Uterus (tissue), 4 donors: Measurements from ENCODE around the gene ANKRD23. TPM values are rescaled to one million over a fixed set of nuclear protein-coding genes. Genes with fewer than 3 reads are reported as not detected.
"Not testable (repeated sequence)": the region's sequence is repeated elsewhere in the genome, so short reads cannot be mapped to it uniquely, and the experiment has no call there.

Experiments used
- DNase-seq, 2 donors: peaks; one replicate each; pipeline ENCODE4 v3.0.0-alpha.2; 2019 to 2020
- H3K27ac ChIP-seq, 2 donors: fragments of 200-600 bp; sonication (generic); 1 replicate in 1 of 2; 2 replicates in 1 of 2; pipeline ENCODE4 v1.5.1; 2016 to 2018
- H3K27me3 ChIP-seq, 2 donors: fragments of 200-600 bp; sonication (generic); one replicate each; pipeline ENCODE4 v1.5.1; 2018 to 2019; ENCODE audit warnings: control low read depth in 1 of 2
- H3K36me3 ChIP-seq, 2 donors: fragments of 200-600 bp; sonication (generic); one replicate each; pipeline ENCODE4 v1.5.1; 2019; ENCODE audit warnings: control low read depth in 1 of 2
- H3K4me1 ChIP-seq, 2 donors: fragments of 200-600 bp; sonication (generic); one replicate each; pipeline ENCODE4 v1.5.1; 2018 to 2019; ENCODE audit warnings: control low read depth in 1 of 2
- H3K4me3 ChIP-seq, 2 donors: fragments of 200-600 bp; sonication (generic); 1 replicate in 1 of 2; 2 replicates in 1 of 2; pipeline ENCODE4 v1.5.1; 2018 to 2019; ENCODE audit warnings: mild to moderate bottlenecking in 1 of 2
- H3K9me3 ChIP-seq, 2 donors: fragments of 200-600 bp; sonication (generic); one replicate each; pipeline ENCODE4 v1.5.1; 2019; ENCODE audit warnings: control low read depth in 1 of 2
- POLR2A ChIP-seq, 2 donors: fragments of 450-650 bp; IDR thresholded peaks; one replicate each; pipeline ENCODE4 v1.6.1; 2016; ENCODE audit warnings: antibody characterized with exemption in 2 of 2, mild to moderate bottlenecking in 1 of 2, moderate library complexity in 1 of 2
- intact Hi-C: fragments of 100-400 bp; cut with DNase I; formaldehyde crosslinking; loops from one replicate; pipeline ENCODE4 v1.15.1; 2023; ENCODE audit warnings: low total_unique reads
- total RNA-seq, 4 donors: library from RNA; depleted of rRNA in 3 of 4; stranded (reverse); fragments of >200 nt in 3 of 4; gene quantifications; one replicate each; pipeline versions ENCODE4 v1.1.0 to v1.2.4, GENCODE V29; 2014 to 2023
- TF ChIP-seq, protein P1 (sequence below), 4 experiments: fragments of 200-600 bp in 2 of 4; fragments of 450-650 bp in 2 of 4; sonication (generic) in 2 of 4; IDR thresholded peaks; one replicate each; pipeline ENCODE4 v1.5.1; 2016 to 2019; ENCODE audit warnings: antibody characterized with exemption in 4 of 4, mild to moderate bottlenecking in 2 of 4, moderate library complexity in 1 of 4
- donor health status: DM: yes; HTN: yes; CAD: no.

ANKRD23 gene
- total RNA-seq, 4 donors from 2014 or later = 4.4 to 23.2 (median 8.6) TPM

DNA sequence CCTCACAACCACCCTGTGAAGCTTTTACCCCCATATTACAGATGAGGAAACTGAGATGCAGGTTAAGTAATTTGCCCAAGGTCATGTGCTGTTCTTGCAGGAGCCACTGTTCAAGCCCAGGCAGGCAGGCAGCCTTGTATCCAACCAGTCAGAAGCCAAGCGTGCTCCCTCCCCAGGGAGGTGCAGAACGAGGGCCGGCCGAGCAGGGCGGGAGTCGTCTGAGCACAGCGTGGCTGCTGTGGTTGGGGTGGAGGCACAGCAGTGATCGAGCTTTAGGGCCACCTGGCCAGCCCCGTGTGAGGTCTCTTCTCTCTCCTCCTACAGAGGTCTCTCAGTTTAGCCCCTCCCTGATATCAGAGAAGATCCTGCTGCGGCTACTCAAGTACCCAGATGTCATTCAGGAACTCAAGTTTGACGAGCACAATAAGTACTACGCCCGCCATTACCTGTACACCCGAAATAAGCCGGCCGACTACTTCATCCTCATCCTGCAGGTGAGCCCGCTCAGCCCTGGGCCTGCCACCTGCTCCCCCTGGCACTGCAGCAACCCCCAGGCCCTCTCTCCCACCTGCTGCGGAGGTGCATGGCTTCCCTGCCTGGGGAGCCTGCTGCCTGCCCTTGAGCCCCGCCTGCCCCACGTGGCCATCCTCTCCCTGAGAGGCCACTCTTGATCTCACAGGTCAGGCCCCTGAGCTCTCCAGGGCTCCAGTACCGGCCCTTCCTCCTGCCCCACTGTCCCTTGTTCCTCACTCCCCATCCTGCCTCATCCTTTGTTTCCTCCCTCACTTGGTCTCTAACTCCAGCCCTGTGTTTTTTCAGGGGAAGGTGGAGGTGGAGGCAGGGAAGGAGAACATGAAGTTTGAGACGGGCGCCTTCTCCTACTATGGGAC, 44.8 kb downstream of the ANKRD23 start:
- no peak for DNase-seq
- TF ChIP-seq, protein P1, sequence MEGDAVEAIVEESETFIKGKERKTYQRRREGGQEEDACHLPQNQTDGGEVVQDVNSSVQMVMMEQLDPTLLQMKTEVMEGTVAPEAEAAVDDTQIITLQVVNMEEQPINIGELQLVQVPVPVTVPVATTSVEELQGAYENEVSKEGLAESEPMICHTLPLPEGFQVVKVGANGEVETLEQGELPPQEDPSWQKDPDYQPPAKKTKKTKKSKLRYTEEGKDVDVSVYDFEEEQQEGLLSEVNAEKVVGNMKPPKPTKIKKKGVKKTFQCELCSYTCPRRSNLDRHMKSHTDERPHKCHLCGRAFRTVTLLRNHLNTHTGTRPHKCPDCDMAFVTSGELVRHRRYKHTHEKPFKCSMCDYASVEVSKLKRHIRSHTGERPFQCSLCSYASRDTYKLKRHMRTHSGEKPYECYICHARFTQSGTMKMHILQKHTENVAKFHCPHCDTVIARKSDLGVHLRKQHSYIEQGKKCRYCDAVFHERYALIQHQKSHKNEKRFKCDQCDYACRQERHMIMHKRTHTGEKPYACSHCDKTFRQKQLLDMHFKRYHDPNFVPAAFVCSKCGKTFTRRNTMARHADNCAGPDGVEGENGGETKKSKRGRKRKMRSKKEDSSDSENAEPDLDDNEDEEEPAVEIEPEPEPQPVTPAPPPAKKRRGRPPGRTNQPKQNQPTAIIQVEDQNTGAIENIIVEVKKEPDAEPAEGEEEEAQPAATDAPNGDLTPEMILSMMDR (IDR thresholded peaks at IDR 0.05) = no peak
- TF ChIP-seq POLR2A (IDR thresholded peaks at IDR 0.05) = no peak
- intact Hi-C loops = no loop called here

DNA sequence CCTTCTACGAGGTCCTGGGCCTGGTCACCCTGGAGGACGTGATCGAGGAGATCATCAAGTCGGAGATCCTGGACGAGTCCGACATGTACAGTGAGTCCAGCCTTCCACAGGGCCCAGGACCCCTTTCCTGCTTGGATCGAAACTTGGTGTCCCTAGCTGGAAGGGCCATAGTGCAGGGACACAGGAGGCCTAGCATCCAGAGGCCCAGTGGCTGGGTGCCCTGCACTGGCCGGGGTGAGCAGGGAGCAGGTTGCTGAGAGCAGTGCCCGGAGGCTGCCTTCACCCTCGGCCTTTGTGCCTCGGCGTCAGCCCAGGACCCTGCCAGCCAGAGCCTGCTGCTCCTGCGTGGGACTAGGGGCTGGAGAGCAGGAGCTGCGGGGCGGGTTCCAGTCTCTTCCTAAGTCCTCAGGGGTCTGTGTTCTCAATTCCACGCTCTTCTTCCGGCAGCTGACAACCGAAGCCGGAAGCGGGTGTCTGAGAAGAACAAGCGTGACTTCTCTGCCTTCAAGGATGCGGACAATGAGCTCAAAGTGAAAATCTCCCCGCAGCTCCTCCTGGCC, 46.7 kb downstream of the ANKRD23 start:
- no peak overlapping the region for H3K27ac ChIP-seq
- no peak for DNase-seq
- no peaks in the 10 kb centered on the region for H3K9me3 ChIP-seq
- H3K4me1 ChIP-seq = no peaks in the 10 kb centered on the region
- TF ChIP-seq, protein P1 (IDR thresholded peaks at IDR 0.05) = no peak
- TF ChIP-seq POLR2A (IDR thresholded peaks at IDR 0.05) = no peak
- H3K27me3 ChIP-seq = no peaks in the 10 kb centered on the region
- H3K4me3 ChIP-seq = no peak overlapping the region
- intact Hi-C loops = no loop called here
- H3K36me3 ChIP-seq = no peaks in the 10 kb centered on the region

More for the DNA sequence above, 44.8 kb downstream of the ANKRD23 start:
- H3K4me3 ChIP-seq = no peak overlapping the region
- H3K27ac ChIP-seq = no peak overlapping the region
- no peaks in the 10 kb centered on the region for H3K27me3 ChIP-seq
- H3K4me1 ChIP-seq = no peaks in the 10 kb centered on the region
- H3K36me3 ChIP-seq = no peaks in the 10 kb centered on the region
- no peaks in the 10 kb centered on the region for H3K9me3 ChIP-seq

DNA sequence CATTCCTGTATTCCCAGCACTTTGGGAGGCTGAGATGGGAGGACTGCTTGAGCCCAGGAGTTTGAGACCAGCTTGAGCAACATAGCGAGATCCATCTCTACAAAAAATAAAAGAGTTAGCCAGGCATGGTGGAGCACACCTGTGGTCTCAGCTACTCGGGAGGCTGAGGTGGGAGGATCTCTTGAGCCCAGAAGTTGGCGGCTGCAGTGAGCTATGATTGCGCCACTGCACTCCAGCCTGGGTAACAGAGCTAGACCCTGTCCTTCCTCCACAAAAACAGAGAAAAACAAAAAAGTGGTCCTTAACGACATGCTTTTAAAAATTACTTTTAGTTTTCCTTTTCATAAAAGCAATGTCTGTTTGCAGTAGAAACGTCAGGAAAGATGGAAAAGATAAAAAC, 47.3 kb downstream of the ANKRD23 start:
- H3K4me1 ChIP-seq, H3K27me3 ChIP-seq, H3K9me3 ChIP-seq, H3K4me3 ChIP-seq, H3K27ac ChIP-seq, intact Hi-C loops, DNase-seq, H3K36me3 ChIP-seq: not testable (repeated sequence)

DNA sequence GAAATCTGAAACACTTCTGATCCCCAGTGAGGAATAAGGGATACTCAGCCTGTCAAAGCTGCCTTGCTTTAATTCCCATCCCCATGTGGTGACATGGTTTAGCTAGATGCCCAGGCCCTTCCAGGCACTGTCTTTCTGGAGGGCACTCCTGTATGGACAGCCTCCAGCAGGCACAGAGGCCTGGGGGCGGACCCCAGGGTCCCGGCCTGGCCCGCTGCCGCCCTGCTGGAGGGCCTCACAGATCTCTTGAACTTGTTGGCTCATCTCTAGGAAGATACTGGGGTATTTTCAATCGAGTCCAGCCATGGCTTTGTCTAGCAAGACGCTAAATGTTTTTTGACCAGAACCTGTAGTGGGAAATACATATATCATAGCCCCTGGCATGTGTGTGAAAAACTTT, 48.7 kb downstream of the ANKRD23 start:
- Histone ChIP-seq H3K4me1 (no peaks in the 10 kb centered on the region), H3K4me3 (no peak overlapping the region), H3K36me3 (no peaks in the 10 kb centered on the region), H3K27ac (no peak overlapping the region), H3K27me3 (no peaks in the 10 kb centered on the region), H3K9me3 (no peaks in the 10 kb centered on the region)
- intact Hi-C loops = no loop called here
- TF ChIP-seq, protein P1 (IDR thresholded peaks at IDR 0.05) = no peak
- no peak for TF ChIP-seq POLR2A (IDR thresholded peaks at IDR 0.05)
- no peak for DNase-seq

DNA sequence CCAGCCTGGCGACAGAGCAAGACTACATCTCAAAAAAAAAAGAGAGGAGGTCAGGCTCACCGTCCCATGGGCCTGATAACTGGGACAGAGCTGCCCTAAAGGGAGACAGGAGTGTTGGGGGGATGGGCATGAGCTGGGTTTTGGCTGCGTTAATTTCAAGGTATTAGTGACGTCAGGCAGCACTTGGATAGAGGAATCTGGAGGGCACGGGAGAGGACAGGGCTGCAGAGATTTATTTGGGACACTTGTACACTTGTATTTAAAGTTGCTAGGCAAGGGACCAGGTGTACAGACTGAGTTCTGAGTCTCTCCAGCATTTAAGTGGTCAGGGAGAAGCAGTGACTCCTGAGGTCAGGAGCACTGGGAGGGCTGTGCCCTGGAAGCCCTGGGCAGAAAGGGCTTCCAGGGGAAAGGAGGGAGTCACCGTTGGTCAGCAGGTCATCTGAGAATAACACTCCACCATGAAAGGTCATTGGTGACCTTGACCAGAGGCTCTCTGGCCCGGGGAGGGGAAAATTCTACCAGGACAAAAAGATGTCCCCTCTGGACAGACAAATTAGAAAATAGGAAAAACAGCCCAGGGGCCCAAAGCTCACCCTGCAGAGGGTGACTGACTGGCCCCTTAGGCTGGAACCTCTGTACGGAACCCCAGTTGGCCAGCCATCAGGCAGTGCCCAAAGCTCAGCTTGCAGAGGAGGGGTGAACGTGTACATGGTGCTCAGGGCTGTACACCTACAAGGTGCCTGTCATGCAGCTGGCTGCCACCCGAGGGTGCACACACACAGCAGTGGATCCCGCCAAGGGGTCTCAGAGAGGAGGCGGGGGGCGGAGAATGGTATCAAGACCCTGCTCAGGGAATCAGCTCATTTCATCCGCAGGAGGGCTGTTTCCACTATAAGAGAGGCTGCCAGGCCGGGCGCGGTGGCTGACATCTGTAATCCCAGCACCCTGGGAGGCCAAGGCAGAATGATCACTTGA, 50.8 kb downstream of the ANKRD23 start:
- H3K27me3 ChIP-seq = no peaks in the 10 kb centered on the region
- H3K4me3 ChIP-seq = no peak overlapping the region
- peaks cover 0 to 9% of the 10 kb centered on the region in 2 donors for H3K4me1 ChIP-seq
- TF ChIP-seq POLR2A (IDR thresholded peaks at IDR 0.05) = no peak
- TF ChIP-seq, protein P1 (IDR thresholded peaks at IDR 0.05) = no peak
- no peaks in the 10 kb centered on the region for H3K36me3 ChIP-seq
- DNase-seq = no peak
- no peak overlapping the region for H3K27ac ChIP-seq
- no peaks in the 10 kb centered on the region for H3K9me3 ChIP-seq
- intact Hi-C loops = no loop called here
